Stimulated activated naive B cell treated with anti-CD40 and anti-IgM and Interleukin-4, amounts not matched to agents 10 μg/mL and 1 μg/mL and 100 μg/mL, for 72 hours (primary cell): Measurements from ENCODE around the gene CRIP2.

Experiments
- ATAC-seq, 2 donors: fragments of 150-1000 bp; cut with Tn5 transposase; replicated peaks; 2 replicates each; pipeline ENCODE4 v1.10.0; 2021; ENCODE audit warnings: moderate library complexity in 1 of 2
- DNase-seq: peaks from one replicate; pipeline ENCODE4 v3.0.0; 2021
- H3K27ac Mint-ChIP-seq: one replicate; pipeline ENCODE4 v1.8.0; 2022; ENCODE audit warnings: mild to moderate bottlenecking, mixed read lengths
- H3K27me3 Mint-ChIP-seq, 2 donors: one replicate each; pipeline ENCODE4 v1.8.0; 2022; ENCODE audit warnings: mixed read lengths in 2 of 2
- H3K36me3 Mint-ChIP-seq, 2 donors: one replicate each; pipeline ENCODE4 v1.8.0; 2022; ENCODE audit warnings: mixed read lengths in 2 of 2, mild to moderate bottlenecking in 1 of 2
- H3K4me1 Mint-ChIP-seq, 2 donors: one replicate each; pipeline ENCODE4 v1.8.0; 2022; ENCODE audit warnings: mixed read lengths in 2 of 2, mild to moderate bottlenecking in 1 of 2
- H3K4me3 Mint-ChIP-seq, 2 donors: one replicate each; pipeline ENCODE4 v1.8.0; 2022; ENCODE audit warnings: mild to moderate bottlenecking in 2 of 2, mixed read lengths in 2 of 2, moderate library complexity in 1 of 2
- H3K9me3 Mint-ChIP-seq, 2 donors: one replicate each; pipeline ENCODE4 v1.8.0; 2022; ENCODE audit warnings: mixed read lengths in 2 of 2, mild to moderate bottlenecking in 1 of 2

The CRIP2 gene

GRCh38 chr14:105507247-105507646 lies 32.6 kb downstream of the CRIP2 start:
- Mint-ChIP-seq H3K4me3 (no peak overlapping the region), H3K27me3 (peaks cover 31 to 33% of the 10 kb centered on the region in 2 donors), H3K4me1 (peaks cover 7 to 11% of the 10 kb centered on the region in 2 donors), H3K36me3 (no peaks in the 10 kb centered on the region), H3K9me3 (no peaks in the 10 kb centered on the region), H3K27ac (no peak overlapping the region)
- no peak for DNase-seq
- no peak for ATAC-seq

GRCh38 chr14:105508069-105508468 lies 33.4 kb downstream of the CRIP2 start:
- no peak for DNase-seq
- H3K27me3 Mint-ChIP-seq: peaks cover 25 to 33% of the 10 kb centered on the region in 2 donors
- no peak overlapping the region for H3K4me3 Mint-ChIP-seq
- ATAC-seq: no peak
- no peaks in the 10 kb centered on the region for H3K36me3 Mint-ChIP-seq
- no peak overlapping the region for H3K27ac Mint-ChIP-seq
- peaks cover 6 to 8% of the 10 kb centered on the region in 2 donors for H3K4me1 Mint-ChIP-seq
- H3K9me3 Mint-ChIP-seq: no peaks in the 10 kb centered on the region

GRCh38 chr14:105508601-105509000 lies 34.0 kb downstream of the CRIP2 start:
- DNase-seq: no peak
- ATAC-seq: no peak
- H3K27ac Mint-ChIP-seq: no peak overlapping the region
- H3K9me3 Mint-ChIP-seq: no peaks in the 10 kb centered on the region
- no peaks in the 10 kb centered on the region for H3K36me3 Mint-ChIP-seq
- peaks cover 22 to 37% of the 10 kb centered on the region in 2 donors for H3K27me3 Mint-ChIP-seq
- H3K4me1 Mint-ChIP-seq: peaks cover 6 to 8% of the 10 kb centered on the region in 2 donors
- no peak overlapping the region for H3K4me3 Mint-ChIP-seq

- no peak for ATAC-seq
- peaks cover 2 to 3% of the 10 kb centered on the region in 2 donors for H3K9me3 Mint-ChIP-seq
- H3K4me1 Mint-ChIP-seq: peaks cover 0 to 3% of the 10 kb centered on the region in 2 donors
- H3K27me3 Mint-ChIP-seq: peaks cover 31 to 60% of the 10 kb centered on the region in 2 donors
- H3K4me3 Mint-ChIP-seq: no peak overlapping the region
- H3K27ac Mint-ChIP-seq: no peak overlapping the region
- no peak for DNase-seq
- H3K36me3 Mint-ChIP-seq: peaks cover 0 to 4% of the 10 kb centered on the region in 2 donors
These were observed 42.5 kb downstream of the CRIP2 start for GRCh38 chr14:105517096-105517495.

- no peaks in the 10 kb centered on the region for H3K4me1 Mint-ChIP-seq
- no peak overlapping the region for H3K27ac Mint-ChIP-seq
- DNase-seq: no peak
- peaks cover 27 to 51% of the 10 kb centered on the region in 2 donors for H3K27me3 Mint-ChIP-seq
- H3K4me3 Mint-ChIP-seq: no peak overlapping the region
- peaks cover 0 to 4% of the 10 kb centered on the region in 2 donors for H3K36me3 Mint-ChIP-seq
- H3K9me3 Mint-ChIP-seq: no peaks in the 10 kb centered on the region
- ATAC-seq: no peak
These were observed 45.5 kb downstream of the CRIP2 start for GRCh38 chr14:105519946-105520698.

- Mint-ChIP-seq H3K4me3 (peak overlapping the region in 1 of 2 donors; percentile 56), H3K27ac (no peak overlapping the region), H3K9me3 (no peaks in the 10 kb centered on the region), H3K36me3 (peaks cover 1 to 3% of the 10 kb centered on the region in 2 donors), H3K4me1 (peaks cover 20 to 34% of the 10 kb centered on the region in 2 donors), H3K27me3 (peaks cover 20 to 41% of the 10 kb centered on the region in 2 donors)
- DNase-seq (no peak), ATAC-seq (no peak)
These were observed 50.7 kb downstream of the CRIP2 start for GRCh38 chr14:105525326-105525725.

- peak within 1 kb of the TSS; percentile 92 for H3K27ac Mint-ChIP-seq
- H3K27me3 Mint-ChIP-seq: peaks cover 17 to 42% of the 10 kb centered on the region in 2 donors
- H3K36me3 Mint-ChIP-seq: peaks cover 3% of the 10 kb centered on the region in 2 donors
- H3K4me3 Mint-ChIP-seq: peak within 1 kb of the TSS; percentile 86 to 92
- peaks cover 28 to 42% of the 10 kb centered on the region in 2 donors for H3K4me1 Mint-ChIP-seq
- ATAC-seq (peak in 1 of 2 donors; percentile 14), DNase-seq (no peak)
- no peaks in the 10 kb centered on the region for H3K9me3 Mint-ChIP-seq
These were observed 51.5 kb downstream of the CRIP2 start, which contains the start of gene TMEM121 for GRCh38 chr14:105525861-105526775. TSS of gene TMEM121 (plus strand) at chr14:105526583. CDS start at chr14:105528835, 2,252 bp downstream.

- no peak for ATAC-seq
- Mint-ChIP-seq H3K27me3 (peaks cover 14 to 37% of the 10 kb centered on the region in 2 donors), H3K4me1 (peaks cover 33 to 49% of the 10 kb centered on the region in 2 donors), H3K4me3 (peak overlapping the region; percentile 86 to 92), H3K36me3 (peaks cover 3% of the 10 kb centered on the region in 2 donors), H3K9me3 (no peaks in the 10 kb centered on the region), H3K27ac (peak overlapping the region; percentile 92)
- no peak for DNase-seq
These were observed 52.3 kb downstream of the CRIP2 start for GRCh38 chr14:105526776-105527380.

GRCh38 chr14:105527381-105527825 lies 52.8 kb downstream of the CRIP2 start:
- H3K36me3 Mint-ChIP-seq: peaks cover 3% of the 10 kb centered on the region in 2 donors

GRCh38 chr14:105527826-105528585 lies 53.4 kb downstream of the CRIP2 start:
- peaks cover 12 to 31% of the 10 kb centered on the region in 2 donors for H3K27me3 Mint-ChIP-seq
- no peaks in the 10 kb centered on the region for H3K9me3 Mint-ChIP-seq
- peak overlapping the region; percentile 86 to 92 for H3K4me3 Mint-ChIP-seq
- H3K27ac Mint-ChIP-seq: peak overlapping the region; percentile 92
- peak; percentile 48 to 64 for ATAC-seq
- H3K36me3 Mint-ChIP-seq: peaks cover 3% of the 10 kb centered on the region in 2 donors
- H3K4me1 Mint-ChIP-seq: peaks cover 44 to 60% of the 10 kb centered on the region in 2 donors
- peak; percentile 72 for DNase-seq

More at GRCh38 chr14:105527381-105527825, 52.8 kb downstream of the CRIP2 start:
- ATAC-seq (no peak), DNase-seq (no peak)
- Mint-ChIP-seq H3K27ac (peak overlapping the region; percentile 92), H3K9me3 (no peaks in the 10 kb centered on the region), H3K27me3 (peaks cover 12 to 32% of the 10 kb centered on the region in 2 donors), H3K4me1 (peaks cover 38 to 54% of the 10 kb centered on the region in 2 donors), H3K4me3 (peak overlapping the region; percentile 86 to 92)

GRCh38 chr14:105528586-105529318 lies 54.1 kb downstream of the CRIP2 start:
- Mint-ChIP-seq H3K9me3 (no peaks in the 10 kb centered on the region), H3K4me3 (peak overlapping the region; percentile 86 to 92), H3K4me1 (peaks cover 45 to 64% of the 10 kb centered on the region in 2 donors), H3K27ac (peak overlapping the region; percentile 92), H3K36me3 (peaks cover 3% of the 10 kb centered on the region in 2 donors), H3K27me3 (peaks cover 12 to 31% of the 10 kb centered on the region in 2 donors)
- DNase-seq (no peak), ATAC-seq (peak; percentile 10 to 12)

- Mint-ChIP-seq H3K9me3 (no peaks in the 10 kb centered on the region), H3K4me3 (peak overlapping the region; percentile 81 to 85), H3K4me1 (peaks cover 45 to 64% of the 10 kb centered on the region in 2 donors), H3K36me3 (peaks cover 3% of the 10 kb centered on the region in 2 donors), H3K27me3 (peaks cover 12 to 30% of the 10 kb centered on the region in 2 donors), H3K27ac (peak overlapping the region; percentile 92)
- DNase-seq: no peak
- ATAC-seq: peak in 1 of 2 donors; percentile 12
These were observed 54.6 kb downstream of the CRIP2 start for GRCh38 chr14:105529319-105529568.
